ENCODE measurements around the gene ZNF507.
"Not testable (repeated sequence)": the region's sequence is repeated elsewhere in the genome, so short reads cannot be mapped to it uniquely, and the experiment has no call there.

The ZNF507 gene

DNA sequence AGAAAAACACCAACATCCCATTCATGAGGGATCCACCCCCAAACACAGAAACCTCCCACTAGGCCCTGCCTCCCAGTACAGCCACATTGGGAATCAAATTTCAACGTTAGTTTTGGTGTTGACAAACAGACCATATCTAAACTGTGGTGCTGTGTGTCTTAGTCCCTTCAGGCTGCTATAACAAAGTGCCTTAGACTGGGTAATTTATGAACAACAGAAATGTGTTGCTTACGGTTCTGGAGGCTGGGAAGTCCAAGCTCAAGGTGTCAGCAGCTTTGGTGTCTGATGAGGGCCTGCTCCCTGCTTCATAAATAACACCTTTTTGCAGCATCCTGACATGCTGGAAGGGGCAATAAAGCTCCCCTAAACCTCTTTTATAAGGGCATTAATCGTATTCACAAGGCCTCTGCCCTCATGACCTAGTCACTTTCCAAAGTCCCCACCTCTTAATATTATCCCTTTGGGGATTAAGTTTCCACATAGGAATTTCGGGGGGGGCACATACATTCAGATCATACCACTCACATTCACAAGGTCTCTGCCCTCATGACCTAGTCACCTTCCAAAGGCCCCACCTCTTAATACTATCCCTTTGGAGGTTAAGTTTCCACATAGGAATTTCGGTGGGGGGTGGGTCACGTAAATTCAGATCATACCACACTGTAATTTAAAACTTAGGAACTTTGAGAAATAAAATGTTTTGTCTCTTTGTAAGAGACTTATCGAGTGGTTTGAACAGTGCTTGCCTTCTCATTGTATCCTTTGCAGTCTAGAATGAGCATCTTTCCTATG, 27.5 kb downstream of the ZNF507 start:
- DNase-seq = no peak

DNA sequence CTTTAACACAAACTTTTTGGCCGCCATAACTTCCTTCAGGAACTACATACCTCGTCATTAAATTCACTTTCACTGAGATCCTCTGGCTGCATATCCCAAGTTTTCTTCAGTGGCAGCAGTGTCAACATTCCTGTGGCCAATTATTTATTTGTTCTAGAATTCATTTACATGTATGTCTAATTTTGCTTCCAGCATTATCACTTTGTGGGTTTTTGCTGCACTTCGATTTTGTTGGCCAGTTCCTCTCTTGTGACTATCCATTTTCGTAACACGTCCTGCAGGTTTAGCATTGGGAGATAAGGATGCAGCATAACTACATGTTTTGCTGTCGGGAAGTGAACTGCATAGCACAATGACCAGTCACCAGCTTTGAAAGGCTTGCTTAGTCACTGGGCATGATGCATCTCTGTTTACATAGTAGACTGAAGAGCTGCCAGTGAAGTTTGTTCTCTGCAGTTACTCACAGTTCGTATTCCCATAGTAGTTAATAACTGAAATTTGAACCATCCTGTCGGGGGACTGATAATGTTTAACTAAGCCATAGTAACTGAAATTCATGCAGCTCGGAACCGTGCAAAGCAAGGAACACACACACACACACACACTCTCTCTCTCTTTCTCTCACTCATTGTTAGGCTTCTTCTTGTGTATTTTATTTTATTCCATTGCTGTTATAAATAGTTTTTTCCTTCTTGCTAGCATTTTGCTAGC, 28.3 kb downstream of the ZNF507 start:
- no peak for DNase-seq

DNA sequence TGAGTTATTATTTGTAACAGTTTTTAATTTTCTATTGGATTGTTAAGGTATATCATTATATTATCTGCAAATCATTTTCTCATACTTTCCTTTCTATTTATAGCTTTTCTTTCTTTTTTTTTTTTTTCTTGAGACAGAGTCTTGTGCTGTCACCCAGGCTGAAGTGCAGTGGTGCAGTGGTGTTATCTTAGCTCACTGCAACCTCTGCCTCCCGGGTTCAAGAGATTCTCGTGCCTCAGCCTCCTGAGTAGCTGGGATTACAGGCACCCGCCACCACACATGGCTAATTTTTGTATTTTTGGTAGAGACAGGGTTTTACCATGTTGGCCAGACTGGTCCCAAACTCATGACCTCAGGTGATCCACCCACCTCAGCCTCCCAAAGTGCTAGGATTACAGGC, 29.0 kb downstream of the ZNF507 start:
- DNase-seq = not testable (repeated sequence)

DNA sequence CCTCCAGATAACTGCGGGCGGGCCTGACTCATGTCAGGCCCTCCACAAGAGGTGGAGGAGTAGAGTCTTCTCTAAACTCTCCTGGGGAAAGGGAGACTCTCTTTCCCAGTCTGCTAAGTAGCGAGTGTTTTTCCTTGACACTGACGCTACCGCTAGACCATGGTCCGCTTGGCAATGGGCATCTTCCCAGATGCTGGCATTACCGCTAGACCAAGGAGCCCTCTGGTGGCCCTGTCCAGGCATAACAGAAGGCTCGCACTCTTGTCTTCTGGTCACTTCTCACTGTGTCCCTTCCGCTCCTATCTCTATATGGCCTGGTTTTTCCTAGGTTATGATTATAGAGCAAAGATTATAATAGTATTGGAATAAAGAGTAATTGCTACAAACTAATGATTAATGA, 31.7 kb downstream of the ZNF507 start:
- DNase-seq = not testable (repeated sequence)

DNA sequence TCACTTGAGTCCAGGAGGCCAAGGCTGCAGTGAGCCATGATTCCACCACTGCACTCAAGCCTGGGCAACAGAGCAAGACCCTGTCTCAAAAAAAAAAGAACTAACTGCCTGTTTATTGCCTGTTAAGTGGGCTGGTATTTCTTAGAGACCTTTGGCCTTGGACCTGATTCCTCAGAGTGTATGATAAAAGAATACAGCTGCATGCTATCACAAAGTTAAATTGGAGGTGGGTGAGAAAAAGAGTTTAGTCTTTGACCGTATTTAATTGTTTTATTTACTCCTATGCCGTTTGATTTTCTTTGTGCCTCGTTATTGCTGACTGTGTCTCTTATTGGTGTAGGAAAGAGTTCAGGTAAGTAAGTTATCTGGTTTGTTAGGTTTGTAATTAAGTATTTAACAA, 34.9 kb downstream of the ZNF507 start:
- no peak for DNase-seq

DNA sequence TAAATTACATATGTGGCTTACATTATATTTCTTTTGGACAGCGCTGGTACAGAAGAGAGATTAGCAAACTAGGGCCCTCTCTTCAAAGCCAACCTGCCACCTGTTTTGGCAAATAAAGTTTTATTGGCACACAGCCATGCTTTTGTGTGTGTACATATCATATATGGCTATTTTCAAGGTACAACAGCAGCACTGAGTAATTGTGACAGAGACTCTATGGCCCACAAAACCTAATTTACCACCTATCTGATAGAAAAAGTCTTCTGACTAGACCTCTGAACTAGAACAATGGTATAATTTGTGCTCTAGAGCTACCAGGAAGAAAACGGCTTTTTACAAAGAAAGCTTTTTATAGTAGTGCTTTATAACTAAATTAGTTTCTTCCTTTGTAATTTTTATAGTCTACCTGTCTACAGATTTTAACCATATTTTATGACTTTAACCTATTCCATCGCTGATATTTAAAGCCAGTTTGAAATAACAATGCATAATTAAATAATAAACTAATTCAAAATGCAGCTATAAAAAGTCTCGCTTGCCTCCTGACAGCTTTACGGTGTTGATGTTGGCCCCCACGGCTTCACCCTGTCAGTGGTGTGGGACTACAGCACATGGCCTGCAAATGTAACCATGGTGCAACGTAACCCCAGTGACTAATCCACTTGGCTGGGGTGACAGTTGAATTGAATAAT, 42.4 kb downstream of the ZNF507 start:
- DNase-seq = no peak

DNA sequence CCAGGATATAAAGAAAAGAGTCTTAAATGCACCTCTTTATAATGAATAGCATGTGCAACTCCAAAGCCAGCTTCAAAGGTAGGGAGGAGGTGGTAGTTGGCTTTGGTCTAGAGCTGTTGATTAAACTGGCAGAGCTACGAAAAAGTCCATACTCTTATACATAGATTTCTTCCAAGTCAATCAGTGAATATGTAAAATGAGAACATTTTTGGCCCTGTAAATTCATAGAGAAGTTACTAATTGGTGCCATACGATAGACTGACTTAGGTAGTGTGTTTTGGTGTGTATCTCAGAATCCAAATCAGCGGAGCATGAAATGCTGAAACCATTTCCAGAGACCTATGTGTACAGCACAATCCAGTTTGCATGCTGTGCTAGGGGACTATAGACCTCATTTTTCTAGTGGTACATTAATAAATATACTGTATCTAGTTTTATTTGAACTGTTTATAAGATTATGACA, 43.0 kb downstream of the ZNF507 start:
- no peak for DNase-seq

DNA sequence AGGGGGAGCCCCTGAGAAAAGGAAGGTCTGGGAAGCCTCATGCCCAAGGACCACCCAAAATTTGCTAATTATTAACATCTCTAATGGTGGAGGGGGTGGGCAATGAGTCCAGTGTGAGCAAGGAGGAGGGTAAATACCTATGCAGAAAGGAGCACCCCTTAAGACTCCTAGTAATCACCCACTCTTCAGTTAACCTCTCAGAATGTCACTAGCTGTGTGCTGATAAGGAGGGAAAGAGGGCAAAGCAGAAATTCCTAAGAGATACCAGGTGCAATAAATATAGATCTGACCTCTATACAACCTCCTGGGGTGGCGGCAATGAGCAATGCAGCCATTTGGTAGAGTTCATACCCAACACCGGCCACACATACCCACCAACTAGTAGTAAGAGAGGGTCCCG, 47.5 kb downstream of the ZNF507 start:
- no peak for DNase-seq

DNA sequence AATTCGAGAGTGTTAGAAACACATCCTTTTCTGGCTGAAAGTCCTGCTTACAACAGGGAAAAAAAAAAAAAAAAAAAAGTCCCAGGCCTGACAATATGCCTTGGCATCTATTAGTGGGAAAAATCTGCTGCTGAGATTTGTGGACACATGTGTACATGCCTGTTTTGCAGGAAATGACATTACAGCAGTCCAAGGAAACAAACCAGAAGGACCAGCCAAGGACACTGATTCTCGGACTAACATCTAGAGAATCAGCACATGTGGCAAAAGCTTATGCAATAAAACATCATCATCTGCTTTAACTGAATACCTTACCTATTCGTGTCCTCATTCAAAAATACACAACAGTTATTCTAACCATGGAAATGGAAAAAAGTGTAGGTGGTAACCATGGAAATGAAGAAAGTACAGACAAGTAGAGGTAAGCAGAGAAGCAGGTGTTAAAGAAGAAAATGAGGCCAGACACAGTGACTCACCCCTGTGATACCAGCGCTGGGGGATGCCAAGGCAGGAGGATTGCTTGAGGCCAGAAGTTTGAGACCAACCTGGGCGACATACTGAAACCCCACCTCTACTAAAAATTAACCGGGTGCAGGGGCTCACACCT, 50.7 kb downstream of the ZNF507 start:
- no peak for DNase-seq

DNA sequence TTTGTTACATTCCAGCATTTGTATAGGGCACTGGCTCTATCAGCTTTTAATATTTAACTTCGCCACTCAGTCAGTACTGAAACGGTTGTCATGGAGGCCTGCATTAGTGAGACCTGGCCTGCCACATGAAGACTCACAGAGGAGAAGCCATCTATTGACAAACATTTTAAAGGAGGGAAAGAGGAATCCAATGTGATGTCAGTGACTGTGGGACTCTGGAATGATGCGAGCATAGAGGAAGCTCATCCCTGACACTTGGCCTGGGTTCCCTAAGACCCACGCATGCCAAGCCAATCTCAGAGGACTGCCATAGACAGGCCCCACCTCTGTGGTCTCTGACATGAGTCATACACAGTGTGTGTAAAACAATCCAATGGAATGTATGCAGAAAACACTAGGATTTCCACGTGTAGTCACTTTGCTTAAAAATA, 52.3 kb downstream of the ZNF507 start:
- DNase-seq = no peak

DNA sequence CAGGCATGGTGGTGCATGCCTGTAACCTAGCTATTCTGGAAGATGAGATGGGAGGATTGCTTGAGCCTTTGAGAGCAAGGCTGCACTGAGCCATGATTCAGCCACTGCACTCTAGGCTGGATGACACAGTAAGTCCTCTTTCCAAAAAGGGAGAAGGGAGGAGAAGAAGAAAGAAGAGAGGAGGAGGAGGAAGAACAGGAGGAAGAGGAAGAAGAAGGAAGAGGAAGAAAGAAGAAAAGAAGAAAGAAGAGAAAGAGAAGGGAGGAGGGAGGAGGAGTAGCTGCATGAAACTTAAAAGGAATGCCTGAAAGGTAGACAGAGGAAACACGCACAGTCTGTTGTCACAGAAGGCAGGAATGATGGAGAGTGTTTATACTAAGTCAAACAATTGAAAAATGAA, 56.6 kb downstream of the ZNF507 start:
- DNase-seq = no peak

DNA sequence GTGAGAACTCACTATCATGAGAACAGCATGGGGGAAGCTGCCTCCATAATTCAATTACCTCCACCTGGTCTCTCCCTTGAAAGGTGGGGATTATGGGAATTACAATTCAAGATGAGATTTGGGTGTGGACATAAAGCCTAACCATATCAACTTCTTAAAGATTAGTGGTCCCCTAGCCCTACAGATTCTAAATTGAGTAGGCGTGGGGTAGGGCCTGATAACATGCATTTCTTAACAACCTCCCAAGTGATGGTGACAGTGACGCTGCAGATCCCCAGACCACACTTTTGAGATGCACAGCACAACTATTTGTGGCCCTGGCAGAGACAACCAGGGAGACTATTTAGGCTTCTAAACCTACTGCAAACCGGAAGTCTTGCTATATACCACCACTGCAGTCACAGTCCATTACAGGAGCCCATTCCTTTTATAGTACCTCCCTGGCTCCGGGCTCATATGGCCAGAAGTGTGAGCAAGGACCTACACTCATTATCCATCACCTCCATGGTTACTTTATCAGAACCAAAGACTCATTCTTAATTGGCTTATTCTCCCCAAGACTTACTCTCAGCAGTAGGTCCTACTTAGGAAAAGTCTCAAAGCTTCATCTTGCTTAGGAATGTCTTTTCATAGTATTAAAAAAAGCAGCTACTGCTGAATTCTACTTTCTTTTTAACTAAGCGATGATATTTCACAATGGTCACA, 58.0 kb downstream of the ZNF507 start:
- no peak for DNase-seq

DNA sequence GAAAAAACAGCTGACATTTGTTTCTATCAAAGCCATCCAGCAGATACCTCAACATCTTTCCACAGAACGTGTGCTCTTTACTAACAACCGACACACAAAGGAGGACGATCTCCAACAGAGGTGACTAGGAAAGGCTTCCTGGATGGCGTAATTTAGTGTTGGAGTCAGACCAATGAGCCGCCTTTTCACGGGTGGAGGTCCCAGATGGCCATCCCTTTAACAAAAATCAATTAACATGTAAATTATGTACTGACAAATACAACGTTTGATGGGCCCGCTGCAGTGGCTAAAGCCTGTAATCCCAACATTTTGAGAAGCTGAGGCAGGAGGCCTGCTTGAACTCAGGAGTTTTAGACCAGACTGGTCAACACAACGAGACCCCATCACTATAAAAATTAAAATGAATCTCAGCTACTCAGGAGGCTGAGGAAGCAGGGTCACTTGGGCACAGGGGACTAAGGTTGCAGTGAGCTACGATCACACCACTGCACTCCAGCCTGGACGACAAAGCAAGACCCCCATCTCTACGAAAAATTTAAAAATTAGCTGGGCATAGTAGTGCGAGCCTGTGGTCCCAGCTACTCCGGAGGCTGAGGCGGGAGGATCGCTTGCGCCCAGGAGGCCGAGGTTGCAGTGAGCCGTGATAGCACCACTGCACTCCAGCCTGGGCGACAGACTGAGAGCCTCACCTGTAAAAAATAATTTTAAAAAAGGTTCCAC, 59.0 kb downstream of the ZNF507 start:
- no peak for DNase-seq

DNA sequence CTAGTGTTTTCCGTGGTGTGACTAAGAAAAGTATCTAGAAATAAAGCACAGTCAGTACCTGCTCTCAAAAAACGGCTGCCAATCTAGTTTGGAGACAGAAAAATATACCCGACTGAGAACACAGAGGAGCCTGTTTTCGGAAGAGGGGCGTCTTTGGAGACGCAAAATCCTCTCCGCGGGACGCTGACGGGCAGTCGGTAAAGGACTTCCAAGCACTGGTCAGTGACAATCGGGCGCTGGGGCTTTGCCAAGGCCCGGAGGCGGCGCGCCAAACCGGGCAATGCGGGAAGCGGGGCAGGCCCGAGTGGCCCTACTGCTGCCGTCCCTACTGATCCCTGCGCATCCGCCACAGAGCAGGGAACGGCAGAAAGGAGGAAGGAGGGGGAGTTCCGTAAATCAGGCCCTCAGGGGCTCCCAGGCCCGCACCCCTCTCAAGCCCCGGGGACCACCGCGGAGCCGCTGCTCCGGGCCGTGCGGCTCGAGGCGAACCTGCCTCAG, 59.6 kb downstream of the ZNF507 start:
- DNase-seq = no peak

DNA sequence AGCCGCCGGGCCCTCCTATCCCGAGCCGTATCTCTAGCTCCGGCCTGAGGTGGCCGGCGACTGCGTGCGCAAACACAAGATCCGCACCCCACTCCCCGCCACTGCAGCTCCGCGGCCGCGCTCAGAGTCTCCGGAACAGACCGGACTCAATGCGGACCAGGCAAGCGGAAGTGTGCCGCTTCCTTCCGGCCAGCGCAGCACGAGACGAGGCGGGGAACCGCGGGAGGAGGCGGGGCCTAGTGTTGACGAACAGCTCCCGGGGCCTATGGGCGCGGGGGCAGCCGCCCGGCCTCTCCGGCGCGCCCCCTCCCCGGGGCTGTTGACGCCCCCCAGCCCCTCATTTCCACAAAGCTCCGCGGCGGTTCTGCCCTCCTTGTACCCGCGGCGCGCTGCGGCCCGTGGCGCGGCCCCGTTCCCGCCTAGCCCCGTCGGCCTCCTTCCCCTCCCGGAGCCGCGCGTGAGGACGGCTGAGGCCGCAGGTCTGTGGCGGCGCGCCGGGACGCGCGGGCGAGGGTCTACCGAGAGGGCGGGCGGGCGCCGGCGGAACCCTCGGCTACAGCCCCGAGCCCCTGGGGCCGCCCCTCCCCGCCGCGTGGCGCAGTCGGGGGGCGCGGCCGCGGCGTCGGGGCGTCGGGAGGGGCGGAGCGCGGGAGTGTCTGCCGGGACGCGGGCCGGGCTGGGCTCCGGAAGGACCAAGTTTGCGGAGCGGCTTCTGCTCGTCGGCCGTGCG, 60.2 kb downstream of the ZNF507 start, which contains the start of gene DPY19L3:
Gene DPY19L3 (plus strand): TSS at position 340 of the 730 bp plus-strand sequence. CDS start 2,484 bp downstream, outside the sequence.
- peak; percentile 88 for DNase-seq

DNA sequence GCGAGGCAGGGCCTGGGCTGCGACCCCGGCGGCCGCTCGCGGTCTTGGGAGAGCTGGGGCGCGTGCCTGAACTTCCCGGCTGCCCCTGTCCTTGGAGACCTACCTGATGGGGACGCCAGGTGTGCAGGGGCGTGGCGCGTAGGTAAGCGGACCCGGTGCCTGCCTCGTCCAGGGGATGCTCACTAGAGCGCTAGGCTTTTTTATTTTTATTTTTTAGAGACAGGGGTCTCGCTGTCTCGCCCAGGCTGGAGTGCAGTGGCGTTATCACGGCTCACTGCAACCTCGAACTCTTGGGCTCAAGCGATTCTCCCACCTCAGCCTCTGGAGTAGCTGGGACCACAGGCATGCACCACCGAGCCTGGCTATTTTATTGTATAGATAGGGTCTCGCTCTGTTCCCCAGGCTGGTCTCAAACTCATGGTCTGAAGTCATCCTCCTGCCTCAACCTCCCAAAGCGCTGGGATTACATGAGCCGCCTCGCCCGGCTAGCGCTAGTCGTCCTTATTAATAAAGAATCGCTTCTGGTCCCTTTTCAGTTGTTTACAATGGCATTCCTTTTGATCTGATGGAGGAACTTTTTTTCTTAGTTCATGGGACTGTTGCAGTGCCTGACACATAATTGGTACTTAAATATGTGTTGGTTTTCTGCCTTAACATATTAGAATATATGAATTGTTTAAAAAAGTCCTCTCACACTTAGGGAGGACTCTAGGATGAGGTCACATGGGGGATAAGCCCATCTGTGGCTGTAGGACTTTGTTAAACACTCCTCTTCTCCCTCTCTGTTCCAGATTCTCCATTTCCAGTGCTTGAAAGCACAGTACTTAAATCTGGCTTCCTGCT, 61.0 kb downstream of the ZNF507 start:
- DNase-seq = no peak

DNA sequence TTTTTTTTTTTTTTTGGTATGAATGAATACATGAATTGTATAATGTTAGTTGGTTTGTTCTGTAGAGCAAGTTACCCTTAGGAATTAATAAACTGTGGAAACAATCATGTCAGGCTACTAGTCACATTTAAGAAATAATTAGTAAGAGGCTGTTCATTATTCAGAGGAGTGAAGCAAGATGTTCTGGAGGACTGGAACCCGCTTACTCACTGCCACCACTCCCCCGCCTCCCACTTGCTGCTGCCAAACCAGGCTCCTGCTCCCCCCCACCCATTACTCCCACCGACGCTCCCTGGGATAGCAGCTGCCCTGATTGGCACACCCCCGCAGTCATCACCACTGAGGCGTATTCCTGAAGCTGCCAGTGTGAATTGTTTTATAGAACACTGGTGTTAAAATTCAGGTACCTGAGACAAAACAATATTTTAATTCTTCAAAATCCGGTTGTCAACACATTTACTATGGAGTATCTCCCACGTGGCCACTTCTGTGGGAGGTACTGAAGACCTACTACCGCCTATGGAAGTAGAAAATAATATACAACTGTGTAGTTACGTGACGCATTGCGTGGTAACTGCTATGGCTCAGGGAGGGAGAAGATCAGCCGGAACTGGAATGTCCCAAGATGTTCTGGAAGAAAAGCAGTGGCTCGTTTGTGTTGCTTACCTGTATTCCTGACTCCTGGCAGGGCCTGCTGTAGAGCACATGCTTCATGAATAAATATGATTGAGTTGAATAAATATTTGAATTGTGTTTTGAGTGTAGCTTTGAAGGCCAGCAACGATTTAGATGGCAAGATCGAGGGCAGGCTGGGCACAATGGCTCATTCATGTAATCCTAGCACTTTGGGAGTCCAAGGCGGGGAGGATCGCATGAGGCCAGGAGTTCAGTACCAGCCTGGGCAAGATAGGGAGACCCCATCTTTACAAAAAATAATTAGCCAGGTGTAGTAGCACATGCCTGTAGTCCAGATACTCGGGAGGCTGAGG, 61.9 kb downstream of the ZNF507 start:
- no peak for DNase-seq

DNA sequence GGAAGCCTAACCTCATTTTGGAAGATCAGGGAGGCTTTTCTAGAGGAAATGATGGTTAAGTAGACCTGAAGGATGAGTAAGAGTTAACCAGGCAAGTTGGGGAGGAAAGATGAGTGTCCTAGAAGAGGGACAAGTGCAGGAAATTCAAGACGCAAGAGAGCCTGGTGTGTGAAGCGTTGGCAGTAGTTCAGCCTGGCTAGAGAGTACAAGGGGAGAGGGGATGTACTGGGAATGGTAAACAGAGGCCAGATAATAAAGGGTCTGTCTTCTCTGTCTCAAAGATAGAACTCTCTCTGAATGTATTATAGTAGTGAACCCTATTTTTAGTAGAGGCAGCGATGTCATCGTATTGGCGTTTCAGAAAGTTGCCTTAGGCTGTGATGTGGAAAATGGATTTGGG, 69.8 kb downstream of the ZNF507 start:
- DNase-seq = no peak

DNA sequence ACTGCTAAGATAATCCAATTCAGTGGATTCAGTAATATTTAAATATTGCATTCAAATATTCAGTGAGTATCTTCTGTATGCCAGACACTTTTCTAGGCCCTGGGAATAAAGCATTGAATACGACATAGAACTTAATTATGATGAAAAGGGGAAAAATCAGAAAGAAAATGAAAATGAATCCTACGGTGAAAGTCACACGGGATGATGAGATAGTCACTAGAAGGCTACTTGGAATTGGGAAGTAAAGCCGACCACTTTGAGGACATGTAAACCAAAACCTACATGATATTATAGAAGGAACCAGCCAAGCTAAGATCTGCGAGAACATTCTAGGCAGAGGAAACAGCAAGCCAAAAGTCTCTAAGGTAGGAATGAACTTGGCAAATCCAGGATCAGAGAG, 70.3 kb downstream of the ZNF507 start:
- DNase-seq = no peak
